HepG2 (cell line): ENCODE data around the gene AQP7. TPM values are rescaled to one million over a fixed set of nuclear protein-coding genes. Genes with fewer than 3 reads are reported as not detected.

Source experiments
- BCL6 ChIP-seq: IDR thresholded peaks from 2 replicates; pipeline ENCODE4 v1.6.1; 2016; ENCODE audit warnings: missing genetic modification reagents, missing compliant biosample characterization
- ETV5 ChIP-seq: IDR thresholded peaks from 2 replicates; pipeline ENCODE4 v1.6.1; 2018; ENCODE audit warnings: missing biosample characterization, missing genetic modification reagents, inconsistent platforms, borderline replicate concordance
- FOSL1 ChIP-seq: sonication (generic); formaldehyde crosslinking; IDR thresholded peaks from 2 replicates; pipeline ENCODE4 v1.9.0; 2021; ENCODE audit warnings: missing genetic modification reagents, borderline replicate concordance
- GATAD2A ChIP-seq: IDR thresholded peaks from 2 replicates; pipeline ENCODE4 v1.6.1; 2016
- KLF16 ChIP-seq, 2 experiments: sonication (generic) in 1 of 2; formaldehyde crosslinking in 1 of 2; IDR thresholded peaks; 2 replicates each; pipeline versions ENCODE4 v1.6.1 to v1.8.0; 2016 to 2023; ENCODE audit warnings: missing genetic modification reagents in 2 of 2, missing compliant biosample characterization in 1 of 2
- MEF2D ChIP-seq: sonication (generic); formaldehyde crosslinking; IDR thresholded peaks from 2 replicates; pipeline ENCODE4 v1.5.1; 2020; ENCODE audit warnings: mild to moderate bottlenecking, missing genetic modification reagents
- NCOR1 ChIP-seq: fragments of 200-600 bp; sonication (generic); IDR thresholded peaks from 2 replicates; pipeline ENCODE4 v1.7.0; 2017; ENCODE audit warnings: antibody characterized with exemption, low read length, borderline replicate concordance
- PHF21A ChIP-seq: sonication (generic); formaldehyde crosslinking; IDR thresholded peaks from 2 replicates; pipeline ENCODE4 v1.5.0; 2020; ENCODE audit warnings: mild to moderate bottlenecking, missing genetic modification reagents
- RFX3 ChIP-seq: IDR thresholded peaks from 2 replicates; pipeline ENCODE4 v1.6.1; 2016; ENCODE audit warnings: missing biosample characterization, missing genetic modification reagents
- SALL1 ChIP-seq: sonication (generic); formaldehyde crosslinking; IDR thresholded peaks from 2 replicates; pipeline ENCODE4 v1.8.0; 2022; ENCODE audit warnings: mild to moderate bottlenecking, missing genetic modification reagents
- SIX4 ChIP-seq: sonication (generic); formaldehyde crosslinking; IDR thresholded peaks from 2 replicates; pipeline ENCODE4 v1.4.0; 2020; ENCODE audit warnings: missing genetic modification reagents
- TARDBP ChIP-seq: sonication (generic); formaldehyde crosslinking; IDR thresholded peaks from 2 replicates; pipeline ENCODE4 v1.8.0; 2022; ENCODE audit warnings: mild to moderate bottlenecking, missing genetic modification reagents
- ZNF292 ChIP-seq: sonication (generic); formaldehyde crosslinking; IDR thresholded peaks from 2 replicates; pipeline ENCODE4 v1.8.1; 2022; ENCODE audit warnings: mild to moderate bottlenecking, low read depth, missing genetic modification reagents, borderline replicate concordance
- ZNF792 ChIP-seq: IDR thresholded peaks from 2 replicates; pipeline ENCODE4 v1.6.1; 2016
- polyA plus RNA-seq, 8 experiments: library from polyadenylated mRNA; depleted of rRNA in 3 of 8; stranded (reverse) in 7 of 8; unstranded in 1 of 8; fragments of >200 nt; fragmentation: Illumina TruSeq in 4 of 8; extraction: Trizol in 4 of 8; gene quantifications; 2 replicates each; pipeline versions ENCODE4 v1.2.1 to v1.2.3, GENCODE V29; 2011 to 2016; ENCODE audit warnings: low read depth in 4 of 8, missing spikeins in 1 of 8, mixed read lengths in 1 of 8; ENCODE audit not compliant: insufficient read depth in 1 of 8
- total RNA-seq, 5 experiments: library from RNA; depleted of rRNA; stranded (reverse); fragments of >200 nt; fragmentation: Illumina TruSeq; extraction: Trizol; gene quantifications; 2 replicates each; pipeline ENCODE4 v1.2.3, GENCODE V29; 2016; ENCODE audit warnings: low read depth in 1 of 5
- TF ChIP-seq, protein P1 (sequence below): IDR thresholded peaks from 2 replicates; pipeline ENCODE4 v1.6.1; 2016; ENCODE audit warnings: low read depth
- TF ChIP-seq, protein P2 (sequence below): IDR thresholded peaks from 2 replicates; pipeline ENCODE4 v1.6.1; 2016; ENCODE audit warnings: missing compliant biosample characterization, missing genetic modification reagents, borderline replicate concordance
- TF ChIP-seq, protein P3 (sequence below): sonication (generic); IDR thresholded peaks from 2 replicates; pipeline ENCODE4 v1.6.1; 2016; ENCODE audit warnings: low read depth, borderline replicate concordance
- TF ChIP-seq, protein P4 (sequence below): sonication (generic); formaldehyde crosslinking; IDR thresholded peaks from 2 replicates; pipeline ENCODE4 v1.8.0; 2022; ENCODE audit warnings: missing genetic modification reagents, mild to moderate bottlenecking, moderate library complexity, borderline replicate concordance
- TF ChIP-seq, protein P5 (sequence below): sonication (generic); formaldehyde crosslinking; IDR thresholded peaks from 2 replicates; pipeline ENCODE4 v1.4.0; 2020; ENCODE audit warnings: missing genetic modification reagents
- TF ChIP-seq, protein P6 (sequence below): sonication (generic); formaldehyde crosslinking; IDR thresholded peaks from 2 replicates; pipeline ENCODE4 v1.4.0; 2020; ENCODE audit warnings: mild to moderate bottlenecking, missing genetic modification reagents

AQP7 gene
- total and polyA plus RNA-seq, 2 of the 13 experiments (the other 11 are each of a cell fraction or from before 2014, with no cell fraction given) = 1.9 to 2.1 TPM

DNA sequence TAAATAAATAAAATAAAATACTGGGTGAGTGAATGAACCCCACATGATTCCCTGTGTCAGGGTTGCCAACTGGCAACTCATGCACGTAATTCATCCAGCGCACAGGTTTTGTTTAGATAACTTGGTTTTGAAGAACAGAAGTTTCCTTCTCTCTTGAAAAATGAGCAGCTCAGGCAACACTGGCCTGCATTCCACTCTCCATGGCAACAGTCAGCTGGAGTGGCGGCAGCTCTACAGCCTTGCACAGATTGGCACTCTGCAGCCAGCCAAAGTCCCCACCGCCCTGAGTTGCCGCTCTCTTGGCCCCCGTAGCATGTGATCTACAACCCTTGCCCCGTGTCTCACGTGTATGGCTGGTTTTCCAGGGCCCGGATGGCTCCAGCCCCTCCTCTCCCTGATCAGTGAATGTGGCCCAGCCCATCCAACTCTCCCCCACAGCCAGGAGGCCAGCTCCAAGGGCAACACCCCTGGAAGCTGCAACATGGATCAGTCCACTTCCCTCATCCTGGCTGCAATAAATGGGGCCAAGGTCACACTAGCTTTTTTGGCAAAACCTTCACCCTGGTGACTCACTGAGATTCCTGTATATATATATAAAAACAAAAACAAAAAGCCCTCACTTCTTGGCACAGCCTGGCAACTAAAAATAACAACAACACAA is 11.1 kb downstream of the AQP7 start (continued):
- TF ChIP-seq, protein P1, sequence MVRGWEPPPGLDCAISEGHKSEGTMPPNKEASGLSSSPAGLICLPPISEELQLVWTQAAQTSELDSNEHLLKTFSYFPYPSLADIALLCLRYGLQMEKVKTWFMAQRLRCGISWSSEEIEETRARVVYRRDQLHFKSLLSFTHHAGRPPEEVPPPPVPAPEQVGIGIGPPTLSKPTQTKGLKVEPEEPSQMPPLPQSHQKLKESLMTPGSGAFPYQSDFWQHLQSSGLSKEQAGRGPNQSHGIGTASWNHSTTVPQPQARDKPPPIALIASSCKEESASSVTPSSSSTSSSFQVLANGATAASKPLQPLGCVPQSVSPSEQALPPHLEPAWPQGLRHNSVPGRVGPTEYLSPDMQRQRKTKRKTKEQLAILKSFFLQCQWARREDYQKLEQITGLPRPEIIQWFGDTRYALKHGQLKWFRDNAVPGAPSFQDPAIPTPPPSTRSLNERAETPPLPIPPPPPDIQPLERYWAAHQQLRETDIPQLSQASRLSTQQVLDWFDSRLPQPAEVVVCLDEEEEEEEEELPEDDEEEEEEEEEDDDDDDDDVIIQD (CRISPR knock-in tag) = 0 out of 2 replicates have a peak, but pooled peaks have one; percentile 42
- TF ChIP-seq ZNF792 (CRISPR knock-in tag) (0 out of 2 replicates have a peak, but pooled peaks have one; percentile 16), MEF2D (CRISPR knock-in tag) (peak; percentile 84; the same call in 1 of the 2 replicates), FOSL1 (0 out of 2 replicates have a peak, but pooled peaks have one; percentile 44), RFX3 (peak; percentile 83), KLF16 (CRISPR knock-in tag; IDR thresholded peaks at IDR 0.05) (peak in 1 of 2 experiments; percentile 59; a peak in 2 of 4 replicates), BCL6 (CRISPR knock-in tag) (peak; percentile 42; the same call in 1 of the 2 replicates), NCOR1 (peak; percentile 19; the same call in 1 of the 2 replicates), PHF21A (CRISPR knock-in tag) (peak; percentile 77; the same call in 1 of the 2 replicates), ZNF292 (peak; percentile 75; the same call in 1 of the 2 replicates), GATAD2A (peak; percentile 70), ETV5 (CRISPR knock-in tag) (peak; percentile 24; the same call in 1 of the 2 replicates), SIX4 (peak; percentile 25; the same call in 1 of the 2 replicates), SALL1 (CRISPR knock-in tag) (peak; percentile 90), TARDBP (CRISPR knock-in tag) (peak; percentile 67; the same call in 1 of the 2 replicates)
- TF ChIP-seq, protein P2, sequence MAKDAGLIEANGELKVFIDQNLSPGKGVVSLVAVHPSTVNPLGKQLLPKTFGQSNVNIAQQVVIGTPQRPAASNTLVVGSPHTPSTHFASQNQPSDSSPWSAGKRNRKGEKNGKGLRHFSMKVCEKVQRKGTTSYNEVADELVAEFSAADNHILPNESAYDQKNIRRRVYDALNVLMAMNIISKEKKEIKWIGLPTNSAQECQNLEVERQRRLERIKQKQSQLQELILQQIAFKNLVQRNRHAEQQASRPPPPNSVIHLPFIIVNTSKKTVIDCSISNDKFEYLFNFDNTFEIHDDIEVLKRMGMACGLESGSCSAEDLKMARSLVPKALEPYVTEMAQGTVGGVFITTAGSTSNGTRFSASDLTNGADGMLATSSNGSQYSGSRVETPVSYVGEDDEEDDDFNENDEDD (CRISPR knock-in tag) = peak; percentile 33; the same call in 1 of the 2 replicates
- TF ChIP-seq, protein P3, sequence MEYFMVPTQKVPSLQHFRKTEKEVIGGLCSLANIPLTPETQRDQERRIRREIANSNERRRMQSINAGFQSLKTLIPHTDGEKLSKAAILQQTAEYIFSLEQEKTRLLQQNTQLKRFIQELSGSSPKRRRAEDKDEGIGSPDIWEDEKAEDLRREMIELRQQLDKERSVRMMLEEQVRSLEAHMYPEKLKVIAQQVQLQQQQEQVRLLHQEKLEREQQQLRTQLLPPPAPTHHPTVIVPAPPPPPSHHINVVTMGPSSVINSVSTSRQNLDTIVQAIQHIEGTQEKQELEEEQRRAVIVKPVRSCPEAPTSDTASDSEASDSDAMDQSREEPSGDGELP = peak; percentile 98
- TF ChIP-seq, protein P4, sequence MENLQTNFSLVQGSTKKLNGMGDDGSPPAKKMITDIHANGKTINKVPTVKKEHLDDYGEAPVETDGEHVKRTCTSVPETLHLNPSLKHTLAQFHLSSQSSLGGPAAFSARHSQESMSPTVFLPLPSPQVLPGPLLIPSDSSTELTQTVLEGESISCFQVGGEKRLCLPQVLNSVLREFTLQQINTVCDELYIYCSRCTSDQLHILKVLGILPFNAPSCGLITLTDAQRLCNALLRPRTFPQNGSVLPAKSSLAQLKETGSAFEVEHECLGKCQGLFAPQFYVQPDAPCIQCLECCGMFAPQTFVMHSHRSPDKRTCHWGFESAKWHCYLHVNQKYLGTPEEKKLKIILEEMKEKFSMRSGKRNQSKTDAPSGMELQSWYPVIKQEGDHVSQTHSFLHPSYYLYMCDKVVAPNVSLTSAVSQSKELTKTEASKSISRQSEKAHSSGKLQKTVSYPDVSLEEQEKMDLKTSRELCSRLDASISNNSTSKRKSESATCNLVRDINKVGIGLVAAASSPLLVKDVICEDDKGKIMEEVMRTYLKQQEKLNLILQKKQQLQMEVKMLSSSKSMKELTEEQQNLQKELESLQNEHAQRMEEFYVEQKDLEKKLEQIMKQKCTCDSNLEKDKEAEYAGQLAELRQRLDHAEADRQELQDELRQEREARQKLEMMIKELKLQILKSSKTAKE = peak; percentile 44; the same call in 1 of the 2 replicates
- TF ChIP-seq, protein P5, sequence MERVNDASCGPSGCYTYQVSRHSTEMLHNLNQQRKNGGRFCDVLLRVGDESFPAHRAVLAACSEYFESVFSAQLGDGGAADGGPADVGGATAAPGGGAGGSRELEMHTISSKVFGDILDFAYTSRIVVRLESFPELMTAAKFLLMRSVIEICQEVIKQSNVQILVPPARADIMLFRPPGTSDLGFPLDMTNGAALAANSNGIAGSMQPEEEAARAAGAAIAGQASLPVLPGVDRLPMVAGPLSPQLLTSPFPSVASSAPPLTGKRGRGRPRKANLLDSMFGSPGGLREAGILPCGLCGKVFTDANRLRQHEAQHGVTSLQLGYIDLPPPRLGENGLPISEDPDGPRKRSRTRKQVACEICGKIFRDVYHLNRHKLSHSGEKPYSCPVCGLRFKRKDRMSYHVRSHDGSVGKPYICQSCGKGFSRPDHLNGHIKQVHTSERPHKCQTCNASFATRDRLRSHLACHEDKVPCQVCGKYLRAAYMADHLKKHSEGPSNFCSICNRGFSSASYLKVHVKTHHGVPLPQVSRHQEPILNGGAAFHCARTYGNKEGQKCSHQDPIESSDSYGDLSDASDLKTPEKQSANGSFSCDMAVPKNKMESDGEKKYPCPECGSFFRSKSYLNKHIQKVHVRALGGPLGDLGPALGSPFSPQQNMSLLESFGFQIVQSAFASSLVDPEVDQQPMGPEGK (CRISPR knock-in tag) = peak; percentile 72; the same call in 1 of the 2 replicates
- TF ChIP-seq, protein P6, sequence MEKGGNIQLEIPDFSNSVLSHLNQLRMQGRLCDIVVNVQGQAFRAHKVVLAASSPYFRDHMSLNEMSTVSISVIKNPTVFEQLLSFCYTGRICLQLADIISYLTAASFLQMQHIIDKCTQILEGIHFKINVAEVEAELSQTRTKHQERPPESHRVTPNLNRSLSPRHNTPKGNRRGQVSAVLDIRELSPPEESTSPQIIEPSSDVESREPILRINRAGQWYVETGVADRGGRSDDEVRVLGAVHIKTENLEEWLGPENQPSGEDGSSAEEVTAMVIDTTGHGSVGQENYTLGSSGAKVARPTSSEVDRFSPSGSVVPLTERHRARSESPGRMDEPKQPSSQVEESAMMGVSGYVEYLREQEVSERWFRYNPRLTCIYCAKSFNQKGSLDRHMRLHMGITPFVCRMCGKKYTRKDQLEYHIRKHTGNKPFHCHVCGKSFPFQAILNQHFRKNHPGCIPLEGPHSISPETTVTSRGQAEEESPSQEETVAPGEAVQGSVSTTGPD (CRISPR knock-in tag) = peak; percentile 73; the same call in 1 of the 2 replicates
